Choroid plexus epithelial cell (primary cell): ENCODE measurements around the gene PKIG.

Experiments
- DNase-seq: peaks from one replicate; pipeline ENCODE4 v3.0.0-alpha.2; 2010; ENCODE audit warnings: low read depth
- H3K4me3 ChIP-seq: 2 replicates; pipeline ENCODE4 v1.5.1; 2011; ENCODE audit warnings: low read depth, mild to moderate bottlenecking, control low read depth, low read length, moderate library complexity
- TF ChIP-seq, protein P1 (sequence below): conservative IDR thresholded peaks from 2 replicates; pipeline ENCODE4 v1.5.1; 2011; ENCODE audit warnings: low read depth, mild to moderate bottlenecking, control low read depth, inconsistent platforms, low read length, moderate library complexity

The PKIG gene

DNA sequence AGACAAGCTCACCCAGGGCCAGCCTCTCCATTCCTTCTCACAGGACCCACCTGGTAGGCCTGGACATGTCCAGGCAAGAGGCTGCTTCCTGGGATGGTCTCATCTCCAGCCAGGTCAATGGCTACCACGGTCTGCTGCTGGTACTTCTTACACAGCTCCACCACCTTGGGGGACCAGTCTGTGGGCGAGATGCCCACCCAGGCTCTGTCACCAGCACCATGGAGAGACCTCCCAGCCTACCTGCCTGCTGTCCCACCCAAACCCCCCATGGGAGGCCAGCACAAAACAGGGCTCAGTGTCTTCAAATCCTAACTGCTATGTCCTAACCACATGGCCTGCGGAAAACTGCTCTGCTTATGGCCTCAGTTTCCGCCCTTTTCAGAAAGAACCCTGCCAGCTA lies 41.8 kb downstream of the PKIG start:
- no peak for DNase-seq
- no peak overlapping the region for H3K4me3 ChIP-seq
- TF ChIP-seq, protein P1, sequence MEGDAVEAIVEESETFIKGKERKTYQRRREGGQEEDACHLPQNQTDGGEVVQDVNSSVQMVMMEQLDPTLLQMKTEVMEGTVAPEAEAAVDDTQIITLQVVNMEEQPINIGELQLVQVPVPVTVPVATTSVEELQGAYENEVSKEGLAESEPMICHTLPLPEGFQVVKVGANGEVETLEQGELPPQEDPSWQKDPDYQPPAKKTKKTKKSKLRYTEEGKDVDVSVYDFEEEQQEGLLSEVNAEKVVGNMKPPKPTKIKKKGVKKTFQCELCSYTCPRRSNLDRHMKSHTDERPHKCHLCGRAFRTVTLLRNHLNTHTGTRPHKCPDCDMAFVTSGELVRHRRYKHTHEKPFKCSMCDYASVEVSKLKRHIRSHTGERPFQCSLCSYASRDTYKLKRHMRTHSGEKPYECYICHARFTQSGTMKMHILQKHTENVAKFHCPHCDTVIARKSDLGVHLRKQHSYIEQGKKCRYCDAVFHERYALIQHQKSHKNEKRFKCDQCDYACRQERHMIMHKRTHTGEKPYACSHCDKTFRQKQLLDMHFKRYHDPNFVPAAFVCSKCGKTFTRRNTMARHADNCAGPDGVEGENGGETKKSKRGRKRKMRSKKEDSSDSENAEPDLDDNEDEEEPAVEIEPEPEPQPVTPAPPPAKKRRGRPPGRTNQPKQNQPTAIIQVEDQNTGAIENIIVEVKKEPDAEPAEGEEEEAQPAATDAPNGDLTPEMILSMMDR: no peak

DNA sequence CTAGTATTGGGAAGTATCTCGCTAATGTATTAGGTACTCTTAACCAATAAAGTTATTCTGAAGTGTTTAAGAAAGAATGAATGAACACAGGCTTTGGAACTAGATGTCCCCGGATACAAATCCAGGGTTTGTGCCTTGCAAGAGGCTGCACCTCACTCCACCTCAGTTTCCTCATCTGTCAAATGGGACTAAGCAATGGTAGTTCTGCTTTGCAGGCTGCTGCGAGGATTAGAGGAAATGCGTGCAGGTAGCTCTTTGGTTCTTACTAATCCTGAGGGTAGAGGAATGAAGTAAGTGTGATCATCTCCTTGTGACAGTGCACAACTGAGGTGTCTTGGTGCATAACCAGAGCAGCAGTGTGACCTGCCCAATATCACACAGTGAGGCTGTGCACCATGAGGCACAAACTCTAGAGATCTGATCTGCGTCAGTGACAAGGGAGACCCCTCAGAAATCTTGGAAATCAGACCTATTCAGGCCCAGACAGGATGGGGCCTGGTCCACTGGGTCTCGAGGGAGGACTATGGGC lies 42.4 kb downstream of the PKIG start:
- DNase-seq: no peak
- no peak overlapping the region for H3K4me3 ChIP-seq
- TF ChIP-seq, protein P1: no peak

DNA sequence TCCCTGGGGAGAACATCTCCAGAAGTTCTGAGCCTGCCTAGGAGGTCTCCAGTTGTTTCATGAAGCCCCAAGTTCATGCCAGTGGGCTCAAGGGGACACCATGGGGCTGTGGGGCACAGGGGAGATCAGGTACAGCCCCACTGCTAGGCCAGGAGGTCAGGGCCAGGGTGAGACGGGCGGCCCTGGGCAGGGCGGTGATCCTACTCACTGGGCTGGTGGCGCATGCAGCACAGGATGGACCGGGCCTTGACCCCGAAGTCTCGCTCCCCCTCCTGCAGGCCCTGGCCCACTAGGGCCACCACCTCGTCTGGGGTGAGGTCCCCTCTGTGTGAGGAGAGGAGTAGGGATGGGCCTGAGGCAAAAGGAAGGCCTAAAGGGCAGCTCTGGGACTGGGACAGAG lies 43.0 kb downstream of the PKIG start:
- H3K4me3 ChIP-seq: no peak overlapping the region
- no peak for DNase-seq
- TF ChIP-seq, protein P1: no peak

DNA sequence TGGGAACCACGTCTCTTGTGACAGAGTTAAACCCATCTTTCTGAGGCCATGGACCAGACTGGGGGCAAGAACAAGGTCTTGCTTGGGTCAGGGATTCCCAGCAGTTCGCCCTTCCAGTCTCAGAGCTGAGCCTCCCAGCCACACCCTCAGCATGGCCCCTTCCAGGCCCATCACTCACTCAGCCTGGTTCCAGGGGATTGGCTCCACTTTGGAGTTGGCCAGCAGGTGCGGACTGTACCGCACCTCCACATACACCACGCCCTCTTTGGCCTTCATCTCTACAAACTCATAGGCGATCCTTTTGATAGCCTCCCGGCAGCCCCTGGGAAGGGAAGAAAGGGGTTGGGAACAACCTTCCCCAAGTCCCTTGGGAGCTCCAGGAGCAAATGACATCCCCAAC lies 43.9 kb downstream of the PKIG start:
- DNase-seq: no peak
- H3K4me3 ChIP-seq: no peak overlapping the region
- TF ChIP-seq, protein P1: no peak

DNA sequence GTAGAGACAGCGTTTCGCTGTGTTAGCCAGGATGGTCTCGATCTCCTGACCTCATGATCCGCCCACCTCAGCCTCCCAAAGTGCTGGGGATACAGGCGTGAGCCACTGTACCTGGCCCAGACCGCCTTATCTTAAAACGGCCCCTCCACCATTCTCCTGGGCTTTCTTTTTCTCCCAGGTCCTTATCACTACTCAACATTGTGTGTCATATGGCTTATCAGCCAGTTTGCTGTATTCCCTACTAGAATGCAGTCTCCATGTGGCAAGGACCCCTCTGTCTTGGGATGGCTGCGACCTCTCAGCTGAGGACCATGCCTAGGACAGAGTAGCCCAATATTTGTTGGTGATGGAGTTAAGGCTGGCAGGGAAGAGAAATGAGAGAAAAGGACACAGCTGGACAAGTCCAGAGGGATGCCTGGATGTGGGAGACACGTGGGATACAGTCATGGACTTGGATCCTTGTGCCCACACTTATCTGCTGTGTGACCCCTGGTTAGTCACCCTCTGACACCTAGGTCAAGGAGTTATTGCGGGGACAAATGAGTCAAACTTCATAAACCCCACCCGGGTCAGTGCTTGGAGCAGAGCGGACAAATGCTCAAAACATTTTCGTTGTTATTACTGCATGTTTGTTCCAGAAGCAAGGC lies 45.1 kb downstream of the PKIG start:
- DNase-seq: no peak
- TF ChIP-seq, protein P1: no peak
- no peak overlapping the region for H3K4me3 ChIP-seq

DNA sequence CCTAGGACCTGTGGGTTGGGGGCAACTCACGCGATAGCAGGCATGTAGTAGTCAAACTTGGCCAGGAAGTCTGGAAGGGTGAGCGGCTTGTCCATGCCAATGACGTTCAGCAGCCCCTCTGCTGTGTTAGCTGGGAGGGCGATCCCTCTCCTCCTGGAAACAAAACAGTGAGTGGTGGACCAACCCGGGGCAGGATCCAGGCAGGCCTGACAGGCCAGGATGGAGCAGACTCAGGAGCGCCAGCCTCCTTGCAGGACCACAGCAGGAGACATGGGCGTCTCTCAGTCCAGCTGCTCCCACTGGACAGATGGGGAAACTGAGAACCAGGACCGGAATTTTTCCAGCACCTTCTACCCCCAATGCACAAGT lies 46.6 kb downstream of the PKIG start:
- DNase-seq: no peak
- no peak overlapping the region for H3K4me3 ChIP-seq
- TF ChIP-seq, protein P1: no peak

DNA sequence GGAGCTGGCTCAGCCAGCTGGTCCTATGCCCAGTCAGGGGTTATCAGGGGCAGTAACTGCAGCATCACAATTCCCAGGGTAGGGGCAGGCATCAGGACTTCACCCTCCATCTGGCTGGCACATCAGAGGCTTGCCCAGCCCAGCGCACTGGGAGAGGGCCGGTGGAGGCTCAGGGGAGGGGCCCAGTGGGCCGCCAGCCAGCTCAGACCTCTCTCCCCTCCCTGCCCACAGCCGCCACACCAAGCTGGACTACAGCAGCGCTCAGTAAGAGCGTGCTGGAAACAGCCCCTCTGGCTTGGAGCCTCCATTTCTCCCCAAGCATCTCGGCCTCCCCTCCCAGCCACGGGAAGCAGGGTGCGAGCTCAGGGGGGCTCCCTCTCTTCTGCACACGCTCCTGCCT lies 47.2 kb downstream of the PKIG start:
- TF ChIP-seq, protein P1: no peak
- DNase-seq: no peak
- no peak overlapping the region for H3K4me3 ChIP-seq
